ENCODE results near the gene FES.

The FES gene

GRCh38 chr15:90851114-90851513 is 33.2 kb upstream of the FES start:
- ChIA-PET POLR2A (no interaction called here), CTCF (interaction anchor here (1.2 to 2.3 kb wide), 4 partner anchors 20 to 197 kb away, joined by 3 to 6 read pairs (median 4); no protein-coding TSS in a partner anchor)
- DNase-seq (ENCODE audit: extremely low spot score): no peak
- no peak for TF ChIP-seq CTCF (IDR thresholded peaks at IDR 0.05; ENCODE audit: control extremely low read depth, extremely low read depth, low read depth, missing control alignments)

GRCh38 chr15:90851940-90852339 is 32.4 kb upstream of the FES start:
- DNase-seq (ENCODE audit: extremely low spot score): no peak
- POLR2A ChIA-PET: no interaction called here
- TF ChIP-seq CTCF (IDR thresholded peaks at IDR 0.05; ENCODE audit: control extremely low read depth, extremely low read depth, low read depth, missing control alignments): no peak
- CTCF ChIA-PET: interaction anchor here (0.9 to 2.3 kb wide), 7 partner anchors 11 to 198 kb away, joined by 3 to 5 read pairs (median 3); partner anchors contain the start of gene HDDC3

- no peak for DNase-seq (ENCODE audit: extremely low spot score)
- TF ChIP-seq CTCF (IDR thresholded peaks at IDR 0.05; ENCODE audit: control extremely low read depth, extremely low read depth, low read depth, missing control alignments): no peak
- ChIA-PET POLR2A (no interaction called here), CTCF (interaction anchor here (1.1 kb wide), 1 partner anchor 16 kb away, joined by 3 read pairs; no protein-coding TSS in a partner anchor)
Observed at GRCh38 chr15:90855139-90855538, 29.2 kb upstream of the FES start.

- no peak for TF ChIP-seq CTCF (IDR thresholded peaks at IDR 0.05; ENCODE audit: control extremely low read depth, extremely low read depth, low read depth, missing control alignments)
- CTCF ChIA-PET: no interaction called here
Observed at GRCh38 chr15:90857337-90857736, 27.0 kb upstream of the FES start.

GRCh38 chr15:90857883-90858443 is 26.3 kb upstream of the FES start:
- TF ChIP-seq CTCF (IDR thresholded peaks at IDR 0.05; ENCODE audit: control extremely low read depth, extremely low read depth, low read depth, missing control alignments): no peak
- ChIA-PET CTCF (interaction anchor here (1.1 to 1.7 kb wide), 2 partner anchors 12 to 28 kb away, joined by 4 read pairs; no protein-coding TSS in a partner anchor), POLR2A (no interaction called here)
- no peak for DNase-seq (ENCODE audit: extremely low spot score)

More at GRCh38 chr15:90857337-90857736, 27.0 kb upstream of the FES start:
- no peak for DNase-seq (ENCODE audit: extremely low spot score)
- POLR2A ChIA-PET: no interaction called here

GRCh38 chr15:90859234-90860131 is 24.8 kb upstream of the FES start:
- no peak for DNase-seq (ENCODE audit: extremely low spot score)
- CTCF ChIA-PET: interaction anchor here (1.2 to 1.7 kb wide), 2 partner anchors 11 to 43 kb away, joined by 3 to 4 read pairs; no protein-coding TSS in a partner anchor
- POLR2A ChIA-PET: interaction anchor here (0.6 to 0.7 kb wide), 2 partner anchors 20 to 80 kb away, joined by 3 to 4 read pairs; no protein-coding TSS in a partner anchor
- TF ChIP-seq CTCF (IDR thresholded peaks at IDR 0.05; ENCODE audit: control extremely low read depth, extremely low read depth, low read depth, missing control alignments): no peak

All from GM10248 (cell line).